ENCODE data around the gene SINHCAF.

The SINHCAF gene

GRCh38 chr12:31231611-31232360, 94.2 kb downstream of the SINHCAF start:
- DNase-seq, result no peak

Measured in stimulated activated CD4-positive, alpha-beta T cell treated with anti-CD3 and anti-CD28 coated beads, Interleukin-4, amount 100 ng/mL, for 24 hours (primary cell).